CD8-positive, alpha-beta memory T cell (primary cell): ENCODE results near the gene NOP9. TPM values are rescaled to one million over a fixed set of nuclear protein-coding genes. Genes with fewer than 3 reads are reported as not detected.

Experiments used
- CTCF ChIA-PET: fragments of 350-600 bp; sonication (Branson Sonifier 250); formaldehyde crosslinking; loops from one replicate; lab custom pipeline; 2021; ENCODE audit warnings: antibody characterized with exemption; lab: Charles Lee
- POLR2A ChIA-PET: fragments of 350-600 bp; sonication (Branson Sonifier 250); formaldehyde crosslinking; loops from one replicate; lab custom pipeline; 2021; ENCODE audit warnings: antibody characterized with exemption; lab: Charles Lee
- DNase-seq, 5 donors: peaks; one replicate each; pipeline versions ENCODE4 v3.0.0 to v3.0.0-alpha.2; 2020 to 2022; ENCODE audit warnings: mixed read lengths in 1 of 5
- H3K27ac ChIP-seq: one replicate; pipeline ENCODE4 v1.7.0; 2013; ENCODE audit warnings: low read depth, mild to moderate bottlenecking, low read length, moderate library complexity
- H3K27me3 ChIP-seq: 2 replicates; pipeline ENCODE4 v1.7.0; 2013; ENCODE audit warnings: low read length, mild to moderate bottlenecking; ENCODE audit not compliant: insufficient read depth, poor library complexity, severe bottlenecking
- H3K36me3 ChIP-seq: 2 replicates; pipeline ENCODE4 v1.7.0; 2013; ENCODE audit warnings: mild to moderate bottlenecking, low read length, moderate library complexity; ENCODE audit not compliant: insufficient read depth
- H3K4me1 ChIP-seq: 2 replicates; pipeline ENCODE4 v1.7.0; 2013; ENCODE audit warnings: mild to moderate bottlenecking, low read length, moderate library complexity; ENCODE audit not compliant: insufficient read depth
- H3K4me3 ChIP-seq: 2 replicates; pipeline ENCODE4 v1.7.0; 2013; ENCODE audit warnings: mild to moderate bottlenecking, low read length
- H3K9me3 ChIP-seq: 2 replicates; pipeline ENCODE4 v1.7.0; 2013; ENCODE audit warnings: mild to moderate bottlenecking, low read length
- H3K27ac Mint-ChIP-seq, 8 donors: one replicate each; pipeline ENCODE4 v1.8.0; 2020 to 2021; ENCODE audit warnings: mixed read lengths in 8 of 8, mild to moderate bottlenecking in 6 of 8, inconsistent platforms in 3 of 8, moderate library complexity in 3 of 8
- H3K27me3 Mint-ChIP-seq, 2 donors: one replicate each; pipeline ENCODE4 v1.8.0; 2020 to 2021; ENCODE audit warnings: mixed read lengths in 2 of 2, mild to moderate bottlenecking in 1 of 2, moderate library complexity in 1 of 2
- H3K36me3 Mint-ChIP-seq, 3 donors: one replicate each; pipeline ENCODE4 v1.8.0; 2020 to 2021; ENCODE audit warnings: mixed read lengths in 3 of 3, inconsistent platforms in 1 of 3, mild to moderate bottlenecking in 1 of 3
- H3K4me1 Mint-ChIP-seq, 3 donors: one replicate each; pipeline ENCODE4 v1.8.0; 2020 to 2021; ENCODE audit warnings: mixed read lengths in 3 of 3, inconsistent platforms in 1 of 3, mild to moderate bottlenecking in 1 of 3
- H3K4me3 Mint-ChIP-seq, 7 donors: one replicate each; pipeline ENCODE4 v1.8.0; 2020 to 2021; ENCODE audit warnings: mixed read lengths in 7 of 7, mild to moderate bottlenecking in 6 of 7, moderate library complexity in 4 of 7, inconsistent platforms in 2 of 7
- H3K9me3 Mint-ChIP-seq, 5 donors: one replicate each; pipeline ENCODE4 v1.8.0; 2020 to 2022; ENCODE audit warnings: mixed read lengths in 5 of 5, mild to moderate bottlenecking in 3 of 5, moderate library complexity in 2 of 5, inconsistent platforms in 1 of 5
- polyA plus RNA-seq: library from polyadenylated mRNA; unstranded; fragments of 300-500 nt; fragmentation: Illumina TruSeq; gene quantifications from one replicate; pipeline ENCODE4 v1.2.3, GENCODE V29; 2021
- total RNA-seq, 2 experiments: library from RNA; stranded (reverse); gene quantifications; one replicate each; pipeline ENCODE4 v1.2.3, GENCODE V29; 2021

The NOP9 gene
- total and polyA plus RNA-seq, 3 experiments from 2014 or later = 2.1 to 47.1 (median 44.1) TPM

DNA sequence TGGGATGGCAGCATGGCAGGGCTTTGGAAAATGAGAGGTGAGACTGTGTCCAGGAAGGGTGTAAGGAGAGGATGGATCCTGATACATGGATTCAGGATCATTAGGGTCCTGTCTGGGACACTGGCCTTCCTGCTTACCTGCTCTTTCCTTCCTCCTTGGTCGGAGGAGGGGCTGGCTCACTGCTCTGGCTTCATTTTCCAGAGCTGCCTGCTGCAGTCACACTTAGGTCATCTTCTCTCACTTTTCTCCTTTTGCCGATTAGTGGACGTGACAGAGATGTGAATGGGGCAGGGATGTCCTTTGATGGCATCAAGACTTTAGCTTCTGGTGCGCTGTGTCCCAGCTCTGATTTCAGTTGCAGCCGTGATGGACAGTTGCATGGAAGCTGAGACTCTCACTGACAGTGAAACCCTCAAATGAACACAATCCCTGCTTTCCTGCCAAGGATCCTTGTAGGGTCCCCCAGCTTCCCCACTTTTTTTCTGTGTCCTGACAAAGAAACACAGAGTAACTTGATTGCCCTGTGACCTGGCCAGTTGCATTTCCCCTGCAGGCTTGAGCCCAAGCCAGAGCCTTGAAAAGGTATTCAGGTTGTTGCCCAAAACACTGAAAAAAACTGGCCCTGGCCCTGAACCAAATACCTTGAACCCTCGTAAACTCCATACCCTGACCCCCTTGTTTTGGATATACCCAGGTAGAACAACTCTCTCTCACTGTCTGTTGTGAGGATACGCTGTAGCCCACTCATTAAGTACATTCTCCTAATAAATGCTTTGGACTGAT is 8.9 kb downstream of the NOP9 start:
- H3K27me3 Mint-ChIP-seq = peaks cover 0 to 2% of the 10 kb centered on the region in 2 donors
- POLR2A ChIA-PET = interaction anchor here (1.1 to 1.4 kb wide), 3 partner anchors 66 to 121 kb away, joined by 4 to 6 read pairs (median 5); partner anchors contain the start of genes CBLN3, KHNYN, MDP1 and TINF2
- no peaks in the 10 kb centered on the region for H3K9me3 ChIP-seq
- H3K4me1 Mint-ChIP-seq = peaks cover 46 to 54% (median 47%) of the 10 kb centered on the region in 3 donors
- no peaks in the 10 kb centered on the region for H3K27me3 ChIP-seq
- CTCF ChIA-PET = interaction anchor here (0.6 to 17.7 kb wide), 30 partner anchors 8 to 194 kb away, joined by 3 to 265 read pairs (median 4); partner anchors contain the start of genes ADCY4, CBLN3, CHMP4A and DCAF11
- H3K9me3 Mint-ChIP-seq = no peaks in the 10 kb centered on the region
- H3K4me3 ChIP-seq = no peak overlapping the region
- H3K36me3 Mint-ChIP-seq = peaks cover 0 to 49% (median 22%) of the 10 kb centered on the region in 3 donors
- H3K27ac ChIP-seq = no peak overlapping the region
- H3K4me1 ChIP-seq = peaks cover 48% of the 10 kb centered on the region
- H3K27ac Mint-ChIP-seq = peak overlapping the region; percentile 84 to 96 (median 91)
- peaks cover 33% of the 10 kb centered on the region for H3K36me3 ChIP-seq
- H3K4me3 Mint-ChIP-seq = peak overlapping the region in 4 of 7 donors; percentile 25 to 48 (median 29)
- no peak for DNase-seq

DNA sequence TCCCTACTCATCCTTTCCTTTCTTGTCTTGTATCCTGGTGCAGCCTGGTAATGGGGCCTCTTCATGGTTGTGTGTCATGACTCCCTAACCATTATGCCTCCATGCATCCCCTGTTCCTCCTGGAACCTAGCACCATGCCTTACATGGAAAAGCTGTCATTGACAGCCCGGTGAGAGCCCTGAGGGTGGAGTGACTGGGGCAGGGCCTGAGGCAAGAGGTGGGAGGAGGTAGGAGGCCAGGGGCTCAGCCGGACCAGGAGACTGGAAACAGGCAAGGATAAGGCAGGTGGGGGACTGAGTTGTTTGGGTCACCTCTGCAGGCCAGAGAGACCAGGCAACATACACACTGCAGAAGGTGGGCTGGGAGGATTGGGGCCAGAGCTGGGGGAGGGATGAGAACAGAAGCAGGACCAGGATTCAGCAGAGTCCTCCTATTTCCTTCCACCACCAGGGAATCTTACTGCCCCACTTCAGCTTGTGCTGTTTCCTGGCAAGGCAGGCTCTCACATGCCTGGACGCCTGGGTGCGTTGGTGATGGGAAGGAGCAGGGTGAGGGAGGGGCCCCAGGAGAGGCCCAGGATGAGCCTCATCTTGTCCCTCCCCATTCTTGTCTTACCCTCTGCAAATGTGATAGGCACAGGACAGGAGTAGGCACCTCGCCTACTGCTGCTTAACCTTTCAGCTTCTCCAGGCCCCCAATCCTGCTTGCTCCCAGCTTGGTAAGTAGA is 10.1 kb downstream of the NOP9 start, which contains the start of gene LTB4R2:
LTB4R2 (plus strand) TSS at position 603 of the 727 bp plus-strand sequence. CDS start 525 bp downstream, outside the sequence.
- H3K4me1 ChIP-seq = peaks cover 59% of the 10 kb centered on the region
- Mint-ChIP-seq H3K27me3 (peaks cover 0 to 2% of the 10 kb centered on the region in 2 donors), H3K4me3 (peak within 1 kb of the TSS; percentile 79 to 88 (median 84)), H3K4me1 (peaks cover 58 to 66% (median 59%) of the 10 kb centered on the region in 3 donors), H3K9me3 (no peaks in the 10 kb centered on the region), H3K36me3 (peaks cover 0 to 37% (median 16%) of the 10 kb centered on the region in 3 donors), H3K27ac (peak within 1 kb of the TSS; percentile 89 to 98 (median 96))
- ChIA-PET CTCF (interaction anchor here (0.9 to 17.7 kb wide), 17 partner anchors 9 to 251 kb away, joined by 3 to 265 read pairs (median 7); partner anchors contain the start of genes ADCY4, CBLN3, CHMP4A and DHRS1), POLR2A (interaction anchor here (1.5 to 3.5 kb wide), 6 partner anchors 10 to 121 kb away, joined by 3 to 26 read pairs (median 12); partner anchors contain the start of genes CBLN3, DHRS1, KHNYN and NOP9)
- H3K4me3 ChIP-seq = peak within 1 kb of the TSS; percentile 58
- H3K27me3 ChIP-seq = no peaks in the 10 kb centered on the region
- H3K36me3 ChIP-seq = peaks cover 22% of the 10 kb centered on the region
- peak within 1 kb of the TSS; percentile 69 for H3K27ac ChIP-seq
- no peaks in the 10 kb centered on the region for H3K9me3 ChIP-seq
- no peak for DNase-seq

DNA sequence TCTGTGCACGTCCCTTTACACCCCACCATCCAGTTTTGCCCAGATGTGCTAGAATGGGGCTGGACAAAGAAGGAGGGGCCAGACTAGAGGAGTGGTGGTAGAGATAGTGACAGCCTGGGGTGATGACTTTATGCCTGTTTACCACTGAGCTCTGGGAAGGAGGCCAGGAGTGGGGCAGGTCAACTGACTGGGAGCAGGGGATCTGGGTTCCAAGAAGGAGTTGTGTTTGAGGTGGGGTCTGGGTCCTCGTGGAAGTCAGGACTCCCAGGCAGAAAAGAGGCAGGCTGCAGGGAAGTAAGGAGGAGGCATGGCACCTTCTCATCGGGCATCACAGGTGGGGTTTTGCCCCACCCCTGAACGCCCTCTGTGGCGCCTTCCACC is 10.6 kb downstream of the NOP9 start:
- peaks cover 16% of the 10 kb centered on the region for H3K36me3 ChIP-seq
- Mint-ChIP-seq H3K36me3 (peaks cover 0 to 31% (median 11%) of the 10 kb centered on the region in 3 donors), H3K4me1 (peaks cover 63 to 71% (median 64%) of the 10 kb centered on the region in 3 donors), H3K27me3 (peaks cover 0 to 2% of the 10 kb centered on the region in 2 donors), H3K27ac (peak overlapping the region; percentile 89 to 98 (median 96)), H3K9me3 (no peaks in the 10 kb centered on the region), H3K4me3 (peak overlapping the region; percentile 79 to 87 (median 83))
- peak overlapping the region; percentile 69 for H3K27ac ChIP-seq
- no peaks in the 10 kb centered on the region for H3K9me3 ChIP-seq
- CTCF ChIA-PET = interaction anchor here (0.9 to 17.7 kb wide), 13 partner anchors 10 to 126 kb away, joined by 3 to 265 read pairs (median 12); partner anchors contain the start of genes ADCY4, CBLN3, DHRS1 and KHNYN
- POLR2A ChIA-PET = interaction anchor here (1.5 to 3.5 kb wide), 7 partner anchors 11 to 120 kb away, joined by 3 to 26 read pairs (median 9); partner anchors contain the start of genes CBLN3, DHRS1, KHNYN and NOP9
- peaks cover 65% of the 10 kb centered on the region for H3K4me1 ChIP-seq
- DNase-seq = no peak
- H3K27me3 ChIP-seq = no peaks in the 10 kb centered on the region
- peak overlapping the region; percentile 58 for H3K4me3 ChIP-seq

DNA sequence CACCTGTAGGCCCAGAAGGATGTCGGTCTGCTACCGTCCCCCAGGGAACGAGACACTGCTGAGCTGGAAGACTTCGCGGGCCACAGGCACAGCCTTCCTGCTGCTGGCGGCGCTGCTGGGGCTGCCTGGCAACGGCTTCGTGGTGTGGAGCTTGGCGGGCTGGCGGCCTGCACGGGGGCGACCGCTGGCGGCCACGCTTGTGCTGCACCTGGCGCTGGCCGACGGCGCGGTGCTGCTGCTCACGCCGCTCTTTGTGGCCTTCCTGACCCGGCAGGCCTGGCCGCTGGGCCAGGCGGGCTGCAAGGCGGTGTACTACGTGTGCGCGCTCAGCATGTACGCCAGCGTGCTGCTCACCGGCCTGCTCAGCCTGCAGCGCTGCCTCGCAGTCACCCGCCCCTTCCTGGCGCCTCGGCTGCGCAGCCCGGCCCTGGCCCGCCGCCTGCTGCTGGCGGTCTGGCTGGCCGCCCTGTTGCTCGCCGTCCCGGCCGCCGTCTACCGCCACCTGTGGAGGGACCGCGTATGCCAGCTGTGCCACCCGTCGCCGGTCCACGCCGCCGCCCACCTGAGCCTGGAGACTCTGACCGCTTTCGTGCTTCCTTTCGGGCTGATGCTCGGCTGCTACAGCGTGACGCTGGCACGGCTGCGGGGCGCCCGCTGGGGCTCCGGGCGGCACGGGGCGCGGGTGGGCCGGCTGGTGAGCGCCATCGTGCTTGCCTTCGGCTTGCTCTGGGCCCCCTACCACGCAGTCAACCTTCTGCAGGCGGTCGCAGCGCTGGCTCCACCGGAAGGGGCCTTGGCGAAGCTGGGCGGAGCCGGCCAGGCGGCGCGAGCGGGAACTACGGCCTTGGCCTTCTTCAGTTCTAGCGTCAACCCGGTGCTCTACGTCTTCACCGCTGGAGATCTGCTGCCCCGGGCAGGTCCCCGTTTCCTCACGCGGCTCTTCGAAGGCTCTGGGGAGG is 11.3 kb downstream of the NOP9 start, which contains the start of gene LTB4R:
LTB4R (plus strand) TSS at position 857 of the 959 bp plus-strand sequence. CDS start 4,150 bp downstream, outside the sequence.
- H3K4me1 ChIP-seq = peaks cover 66% of the 10 kb centered on the region
- H3K9me3 ChIP-seq = no peaks in the 10 kb centered on the region
- Mint-ChIP-seq H3K4me1 (peaks cover 68 to 77% (median 71%) of the 10 kb centered on the region in 3 donors), H3K27ac (peak within 1 kb of the TSS; percentile 89 to 99 (median 96)), H3K36me3 (peaks cover 0 to 25% (median 10%) of the 10 kb centered on the region in 3 donors), H3K4me3 (peak within 1 kb of the TSS; percentile 79 to 89 (median 86)), H3K27me3 (peaks cover 0 to 2% of the 10 kb centered on the region in 2 donors), H3K9me3 (no peaks in the 10 kb centered on the region)
- H3K27me3 ChIP-seq = no peaks in the 10 kb centered on the region
- ChIA-PET CTCF (interaction anchor here (0.9 to 17.7 kb wide), 16 partner anchors 8 to 126 kb away, joined by 3 to 265 read pairs (median 5); partner anchors contain the start of genes ADCY4, CBLN3, DHRS1 and KHNYN), POLR2A (interaction anchor here (0.6 to 3.5 kb wide), 10 partner anchors 9 to 196 kb away, joined by 3 to 26 read pairs (median 8); partner anchors contain the start of genes CBLN3, DCAF11, DHRS1 and KHNYN)
- peaks cover 10% of the 10 kb centered on the region for H3K36me3 ChIP-seq
- peak; percentile 56 to 82 (median 74) for DNase-seq
- H3K27ac ChIP-seq = peak within 1 kb of the TSS; percentile 69
- H3K4me3 ChIP-seq = peak within 1 kb of the TSS; percentile 58

DNA sequence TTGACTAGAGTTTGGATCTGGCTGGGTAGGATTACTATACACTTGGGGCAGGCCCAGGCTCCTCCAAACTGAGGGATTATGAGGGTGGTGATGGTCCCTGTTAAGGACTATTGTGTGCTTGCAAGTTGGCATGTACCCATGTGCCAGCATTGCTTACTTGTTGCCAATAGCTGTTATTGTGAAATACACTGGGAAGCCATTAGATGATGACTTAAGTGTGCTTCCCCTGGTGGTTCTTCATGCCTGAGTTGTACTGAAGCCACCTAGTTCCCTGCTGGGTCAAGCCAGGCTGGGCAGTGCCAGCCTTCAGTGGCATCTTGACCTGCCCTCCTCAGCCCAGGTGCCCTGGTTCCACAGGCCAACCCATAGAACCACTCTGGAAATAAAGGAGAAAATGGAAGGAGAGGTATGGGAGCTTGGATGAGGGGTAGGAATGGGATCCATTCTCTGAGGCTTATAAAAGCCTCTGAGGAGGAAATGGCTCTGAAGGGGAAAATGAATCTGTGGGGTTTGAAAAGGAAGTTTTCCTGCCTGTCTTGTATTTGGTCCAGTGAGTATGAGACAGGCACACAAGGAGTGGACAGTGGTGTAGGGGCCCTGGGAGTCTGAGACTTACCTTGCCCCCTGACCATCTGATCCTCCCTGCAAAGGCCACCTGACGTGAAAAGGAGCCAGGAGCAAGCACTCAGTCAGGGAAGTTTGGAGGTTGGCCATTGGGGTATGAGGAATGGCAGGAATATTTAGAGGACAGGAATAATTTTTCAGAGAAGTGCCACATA is 12.4 kb downstream of the NOP9 start:
- POLR2A ChIA-PET = interaction anchor here (0.9 to 3.5 kb wide), 7 partner anchors 10 to 197 kb away, joined by 4 to 26 read pairs (median 8); partner anchors contain the start of genes CBLN3, DCAF11, KHNYN and NRL
- Mint-ChIP-seq H3K4me1 (peaks cover 68 to 77% (median 71%) of the 10 kb centered on the region in 3 donors), H3K4me3 (peak overlapping the region; percentile 79 to 89 (median 86)), H3K27ac (peak overlapping the region; percentile 89 to 99 (median 94)), H3K9me3 (no peaks in the 10 kb centered on the region), H3K36me3 (peaks cover 0 to 14% (median 6%) of the 10 kb centered on the region in 3 donors), H3K27me3 (peaks cover 0 to 2% of the 10 kb centered on the region in 2 donors)
- Histone ChIP-seq H3K36me3 (no peaks in the 10 kb centered on the region), H3K9me3 (no peaks in the 10 kb centered on the region), H3K4me3 (peak overlapping the region; percentile 58), H3K27me3 (no peaks in the 10 kb centered on the region), H3K4me1 (peaks cover 66% of the 10 kb centered on the region), H3K27ac (peak overlapping the region; percentile 69)
- CTCF ChIA-PET = interaction anchor here (0.9 to 17.7 kb wide), 9 partner anchors 12 to 125 kb away, joined by 3 to 265 read pairs (median 13); partner anchors contain the start of genes ADCY4, DHRS1, MDP1 and NOP9
- DNase-seq = peak in 1 of 5 donors; percentile 18
